H1 (cell line): Measurements from ENCODE around the gene XPNPEP3. TPM values are rescaled to one million over a fixed set of nuclear protein-coding genes. Genes with fewer than 3 reads are reported as not detected.

Experiments used
- CTCF ChIA-PET: fragments of 300-600 bp; sonication (Branson Sonifier 250); formaldehyde crosslinking; loops from one replicate; lab custom pipeline; 2021; ENCODE audit not compliant: partially characterized antibody; lab: Charles Lee
- POLR2A ChIA-PET: fragments of 300-600 bp; sonication (Branson Sonifier 250); formaldehyde crosslinking; loops from one replicate; lab custom pipeline; 2021; ENCODE audit warnings: inconsistent platforms; ENCODE audit not compliant: partially characterized antibody; lab: Charles Lee
- DNase-seq, 2 experiments: peaks; one replicate each; pipeline versions ENCODE4 v3.0.0 to v3.0.0-alpha.2; 2010 to 2022; ENCODE audit warnings: low spot score in 2 of 2, low read depth in 1 of 2, mixed read lengths in 1 of 2
- FAIRE-seq: peaks from 2 replicates; lab custom pipeline; 2011; peaks lifted over from hg19 to GRCh38; lab: Jason Lieb, UNC
- H2AFZ ChIP-seq: 2 replicates; pipeline ENCODE4 v1.8.1; 2012; ENCODE audit warnings: low read length, inconsistent platforms
- H2AK5ac ChIP-seq: 2 replicates; pipeline ENCODE4 v1.6.1; 2013; ENCODE audit warnings: low read depth, low read length
- H2BK120ac ChIP-seq: replicated peaks from 2 replicates; pipeline ENCODE3; 2013; ENCODE audit warnings: low read depth, low read length, inconsistent platforms
- H2BK12ac ChIP-seq: 2 replicates; pipeline ENCODE4 v1.6.1; 2013; ENCODE audit warnings: low read depth, low read length
- H2BK15ac ChIP-seq: 2 replicates; pipeline ENCODE4 v1.6.1; 2013; ENCODE audit warnings: low read length
- H2BK20ac ChIP-seq: 2 replicates; pipeline ENCODE4 v1.6.1; 2013; ENCODE audit warnings: low read length
- H2BK5ac ChIP-seq: 2 replicates; pipeline ENCODE4 v1.6.1; 2013; ENCODE audit warnings: low read depth, low read length
- H3K14ac ChIP-seq: 2 replicates; pipeline ENCODE4 v1.6.1; 2013; ENCODE audit warnings: inconsistent platforms; ENCODE audit not compliant: insufficient read length
- H3K18ac ChIP-seq: 2 replicates; pipeline ENCODE4 v1.6.1; 2013; ENCODE audit warnings: low read length; ENCODE audit errors: extremely low read depth
- H3K23ac ChIP-seq: 2 replicates; pipeline ENCODE4 v1.6.1; 2013; ENCODE audit warnings: inconsistent platforms; ENCODE audit not compliant: insufficient read length
- H3K23me2 ChIP-seq: 2 replicates; pipeline ENCODE4 v1.6.1; 2013; ENCODE audit warnings: low read depth, low read length
- H3K27ac ChIP-seq: 2 replicates; pipeline ENCODE4 v1.6.1; 2011; ENCODE audit warnings: low read depth, low read length, inconsistent platforms
- H3K27me3 ChIP-seq, 4 experiments: replicated peaks in 1 of 4; 1 replicate in 1 of 4; 2 replicates in 3 of 4; pipeline versions ENCODE4 v1.6.1 to v1.8.1; 2011 to 2013; ENCODE audit warnings: low read length in 3 of 4, mild to moderate bottlenecking in 3 of 4, inconsistent platforms in 2 of 4, mixed read lengths in 2 of 4, moderate library complexity in 1 of 4; ENCODE audit not compliant: control insufficient read depth in 3 of 4, insufficient read depth in 3 of 4; ENCODE audit errors: extremely low read depth in 1 of 4
- H3K36me3 ChIP-seq, 4 experiments: 2 replicates each; pipeline versions ENCODE4 v1.6.1 to v1.8.1; 2011 to 2013; ENCODE audit warnings: mild to moderate bottlenecking in 4 of 4, low read length in 3 of 4, moderate library complexity in 2 of 4, control low read depth in 1 of 4, inconsistent platforms in 1 of 4; ENCODE audit not compliant: insufficient read depth in 4 of 4, control insufficient read depth in 2 of 4
- H3K4ac ChIP-seq: replicated peaks from 2 replicates; pipeline ENCODE3; 2013; ENCODE audit warnings: low read length, low read depth, mixed read lengths, inconsistent platforms; ENCODE audit not compliant: insufficient read length
- H3K4me1 ChIP-seq, 4 experiments: replicated peaks in 1 of 4; 1 replicate in 1 of 4; 2 replicates in 3 of 4; pipeline versions ENCODE4 v1.6.1 to v1.8.1; 2011 to 2013; ENCODE audit warnings: low read length in 3 of 4, inconsistent platforms in 2 of 4, mixed read lengths in 1 of 4; ENCODE audit not compliant: insufficient read depth in 4 of 4, control insufficient read depth in 3 of 4
- H3K4me2 ChIP-seq, 2 experiments: 2 replicates each; pipeline versions ENCODE4 v1.6.1 to v1.8.1; 2011 to 2013; ENCODE audit warnings: low read depth in 2 of 2, low read length in 2 of 2, control low read depth in 1 of 2, inconsistent platforms in 1 of 2, mild to moderate bottlenecking in 1 of 2; ENCODE audit not compliant: insufficient read depth in 1 of 2
- H3K4me3 ChIP-seq, 4 experiments: fragments of 200-600, 300-600 bp in 1 of 4; sonication (generic), shearing (Covaris generic), sonication (Bioruptor Twin) in 1 of 4; 2 replicates each; pipeline versions ENCODE4 v1.5.1 to v1.8.1; 2011 to 2016; ENCODE audit warnings: low read length in 4 of 4, low read depth in 3 of 4, control low read depth in 2 of 4, inconsistent platforms in 2 of 4, mild to moderate bottlenecking in 2 of 4, mixed read lengths in 1 of 4, moderate library complexity in 1 of 4; ENCODE audit not compliant: insufficient read depth in 2 of 4; ENCODE audit errors: extremely low read depth in 1 of 4
- H3K56ac ChIP-seq: replicated peaks from 2 replicates; pipeline ENCODE3; 2013; ENCODE audit warnings: low read depth, mild to moderate bottlenecking, mixed read lengths, low read length, inconsistent platforms; ENCODE audit not compliant: insufficient read length
- H3K79me1 ChIP-seq: 2 replicates; pipeline ENCODE4 v1.6.1; 2013; ENCODE audit warnings: low read depth, low read length, control low read depth
- H3K79me2 ChIP-seq, 2 experiments: 2 replicates each; pipeline versions ENCODE4 v1.6.1 to v1.8.1; 2012 to 2013; ENCODE audit warnings: low read length in 2 of 2, mild to moderate bottlenecking in 2 of 2, inconsistent platforms in 1 of 2; ENCODE audit not compliant: insufficient read depth in 2 of 2, control insufficient read depth in 1 of 2
- H3K9ac ChIP-seq, 4 experiments: replicated peaks in 1 of 4; 1 replicate in 1 of 4; 2 replicates in 3 of 4; pipeline versions ENCODE4 v1.6.1 to v1.8.1; 2011 to 2013; ENCODE audit warnings: low read depth in 3 of 4, low read length in 3 of 4, control low read depth in 2 of 4, mild to moderate bottlenecking in 2 of 4, moderate library complexity in 2 of 4, inconsistent platforms in 1 of 4; ENCODE audit errors: extremely low read depth in 1 of 4
- H3K9me3 ChIP-seq, 2 experiments: 2 replicates each; pipeline versions ENCODE4 v1.6.1 to v1.8.1; 2012 to 2013; ENCODE audit warnings: mild to moderate bottlenecking in 2 of 2, moderate library complexity in 2 of 2, control low read depth in 1 of 2, inconsistent platforms in 1 of 2, low read depth in 1 of 2, low read length in 1 of 2, mixed read lengths in 1 of 2; ENCODE audit not compliant: insufficient read depth in 2 of 2
- H4K20me1 ChIP-seq, 2 experiments: replicated peaks in 1 of 2; 2 replicates each; pipeline versions ENCODE3 to v1.8.1; 2011 to 2013; ENCODE audit warnings: inconsistent platforms in 2 of 2, low read length in 2 of 2, mild to moderate bottlenecking in 1 of 2; ENCODE audit not compliant: insufficient read depth in 2 of 2, control insufficient read depth in 1 of 2
- H4K5ac ChIP-seq: 2 replicates; pipeline ENCODE4 v1.6.1; 2013; ENCODE audit warnings: low read length, low read depth, mixed read lengths, inconsistent platforms; ENCODE audit not compliant: insufficient read length
- H4K8ac ChIP-seq: 2 replicates; pipeline ENCODE4 v1.8.0; 2013; ENCODE audit warnings: mild to moderate bottlenecking, moderate library complexity, low read length, inconsistent platforms; ENCODE audit not compliant: insufficient read depth; ENCODE audit errors: extremely low read depth
- H4K91ac ChIP-seq: replicated peaks from 2 replicates; pipeline ENCODE3; 2013; ENCODE audit warnings: low read length, mixed read lengths, inconsistent platforms; ENCODE audit not compliant: insufficient read length
- BACH1 ChIP-seq: IDR thresholded peaks from 2 replicates; pipeline ENCODE4 v1.6.1; 2012; ENCODE audit warnings: low read length, improper control_type of control experiment
- CHD2 ChIP-seq: IDR thresholded peaks from 2 replicates; pipeline ENCODE4 v1.6.1; 2012; ENCODE audit warnings: low read length, improper control_type of control experiment
- CTBP2 ChIP-seq: IDR thresholded peaks from 2 replicates; pipeline ENCODE4 v1.7.0; 2011; ENCODE audit warnings: borderline replicate concordance, mild to moderate bottlenecking, moderate library complexity, mixed read lengths, low read length; ENCODE audit not compliant: insufficient read depth, insufficient read length
- EP300 ChIP-seq, 2 experiments: IDR thresholded peaks; 1 replicate in 1 of 2; 2 replicates in 1 of 2; pipeline ENCODE4 v1.6.1; 2011 to 2012; ENCODE audit warnings: low read depth in 2 of 2, low read length in 2 of 2, mild to moderate bottlenecking in 2 of 2, borderline replicate concordance in 1 of 2, inconsistent platforms in 1 of 2, moderate library complexity in 1 of 2
- FOSL1 ChIP-seq: IDR thresholded peaks from 2 replicates; pipeline ENCODE4 v1.6.1; 2011; ENCODE audit warnings: mild to moderate bottlenecking, low read depth, low read length, moderate library complexity; ENCODE audit not compliant: insufficient read depth
- HDAC6 ChIP-seq: IDR thresholded peaks from one replicate; pipeline ENCODE4 v1.7.1; 2012; ENCODE audit warnings: low read depth, mild to moderate bottlenecking, inconsistent platforms, low read length, moderate library complexity
- JUND ChIP-seq: IDR thresholded peaks from 2 replicates; pipeline ENCODE4 v1.6.1; 2011; ENCODE audit warnings: mild to moderate bottlenecking, improper control_type of control experiment, low read length
- RXRA ChIP-seq: IDR thresholded peaks from 2 replicates; pipeline ENCODE4 v1.6.1; 2011; ENCODE audit warnings: low read depth, mild to moderate bottlenecking, low read length, moderate library complexity; ENCODE audit not compliant: insufficient read depth
- SIN3A ChIP-seq, 2 experiments: IDR thresholded peaks in 1 of 2; conservative IDR thresholded peaks in 1 of 2; 2 replicates each; pipeline ENCODE4 v1.6.1; 2011 to 2012; ENCODE audit warnings: low read length in 2 of 2, improper control_type of control experiment in 1 of 2, low read depth in 1 of 2, mild to moderate bottlenecking in 1 of 2
- SP1 ChIP-seq: IDR thresholded peaks from 2 replicates; pipeline ENCODE4 v1.6.1; 2011; ENCODE audit warnings: low read depth, low read length
- YY1 ChIP-seq: IDR thresholded peaks from 2 replicates; pipeline ENCODE4 v1.6.1; 2011; ENCODE audit warnings: low read depth, mild to moderate bottlenecking, low read length
- WGBS, 2 experiments: shearing (Covaris generic) in 1 of 2; methylation state at CpG; one replicate each; pipeline versions ENCODE4 v1.1.6 to v1.1.7; 2013 to 2015; ENCODE audit warnings: low lambda C conversion rate in 2 of 2, mixed read lengths in 2 of 2, inconsistent platforms in 1 of 2, low coverage in 1 of 2, missing lambda C conversion rate in 1 of 2; ENCODE audit not compliant: insufficient replicate concordance in 2 of 2, insufficient coverage in 1 of 2, insufficient read length in 1 of 2; ENCODE audit errors: extremely low coverage in 1 of 2, missing lambda C conversion rate in 1 of 2; 5-methylcytosine and 5-hydroxymethylcytosine counted together
- polyA plus RNA-seq, 7 experiments: library from polyadenylated mRNA; depleted of rRNA in 3 of 7; stranded (reverse) in 5 of 7; unstranded in 2 of 7; fragments of >200 nt in 5 of 7; fragments of 200-250 nt in 2 of 7; gene quantifications; 1 replicate in 5 of 7; 2 replicates in 1 of 7; 4 replicates in 1 of 7; pipeline versions ENCODE4 v1.2.1 to v1.2.3, GENCODE V29; 2011 to 2013; ENCODE audit warnings: missing spikeins in 2 of 7, mixed read lengths in 2 of 7
- total RNA-seq: library from RNA; stranded (reverse); fragmentation: NEBNext Ultra II Directional; extraction: Animal tissue kit (Norgen Biotek cat#: 25700); gene quantifications from 2 replicates; pipeline ENCODE4 v1.2.1, GENCODE V29; 2021

XPNPEP3 gene
- total and polyA plus RNA-seq, 2 of the 8 experiments (the other 6 are each of a cell fraction or from before 2014, with no cell fraction given) = 25.8 to 29.2 TPM

DNA sequence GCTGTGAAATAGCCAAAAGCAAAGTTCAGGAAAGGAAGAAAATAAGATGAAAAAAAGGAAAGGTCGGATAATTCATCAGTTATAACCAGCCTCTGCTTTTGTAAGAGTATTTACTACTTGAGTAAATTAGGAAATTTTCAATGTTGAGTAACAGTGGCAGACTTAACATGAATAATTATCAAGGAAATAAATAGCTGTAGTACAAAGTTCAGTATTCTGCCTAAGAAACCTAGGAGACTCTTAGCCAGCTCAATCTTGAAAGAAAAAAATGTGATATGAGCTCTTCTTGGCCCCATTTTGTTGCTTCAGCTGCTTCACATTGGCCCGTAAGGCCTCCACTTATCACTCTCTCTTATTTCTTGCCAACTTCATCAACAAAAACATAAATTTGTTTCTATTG lies 22.0 kb downstream of the XPNPEP3 start:
- H4K91ac ChIP-seq = no peak overlapping the region
- H3K4ac ChIP-seq = no peak overlapping the region
- H2AFZ ChIP-seq = no peak overlapping the region
- no peaks in the 10 kb centered on the region for H3K23me2 ChIP-seq
- H4K5ac ChIP-seq = no peak overlapping the region
- H2AK5ac ChIP-seq = no peak overlapping the region
- TF ChIP-seq FOSL1 (no peak), BACH1 (no peak), YY1 (no peak), HDAC6 (no peak), JUND (no peak), SIN3A (conservative IDR thresholded peaks at IDR 0.05 in 1 of 2, IDR thresholded peaks at IDR 0.05 in 1 of 2; ENCODE audit: low read depth in 1 of 2, low read length in 2 of 2) (no peak), CTBP2 (no peak), CHD2 (no peak), RXRA (no peak), EP300 (IDR thresholded peaks at IDR 0.05; ENCODE audit: borderline replicate concordance in 1 of 2, low read depth in 2 of 2, low read length in 2 of 2) (no peak), SP1 (no peak)
- H3K27ac ChIP-seq = no peak overlapping the region
- POLR2A ChIA-PET = interaction anchor here (0.6 to 1.2 kb wide), 2 partner anchors 12 to 324 kb away, joined by 3 to 4 read pairs; no protein-coding TSS in a partner anchor
- H3K9ac ChIP-seq = no peak overlapping the region
- no peaks in the 10 kb centered on the region for H3K9me3 ChIP-seq
- CTCF ChIA-PET = interaction anchor here (1.5 kb wide), 1 partner anchor 22 kb away, joined by 5 read pairs; the partner anchor contains the start of gene XPNPEP3
- H3K79me2 ChIP-seq = no peaks in the 10 kb centered on the region
- FAIRE-seq (no peak), DNase-seq (no peak)
- H3K56ac ChIP-seq = no peak overlapping the region
- no peak overlapping the region for H3K23ac ChIP-seq
- H2BK12ac ChIP-seq = no peak overlapping the region
- no peak overlapping the region for H2BK5ac ChIP-seq
- 95% methylated on average over 2 of the region's 2 CpGs; no CpG with 5 or more reads in 1 of the 2 experiments for WGBS, 2 experiments
- no peaks in the 10 kb centered on the region for H4K20me1 ChIP-seq
- H3K36me3 ChIP-seq = peaks cover 0 to 20% (median 8%) of the 10 kb centered on the region in 4 experiments; a peak in 5 of 8 replicates
- no peaks in the 10 kb centered on the region for H3K27me3 ChIP-seq
- H3K4me3 ChIP-seq = no peak overlapping the region
- no peak overlapping the region for H3K4me2 ChIP-seq
- no peak overlapping the region for H2BK20ac ChIP-seq
- H2BK120ac ChIP-seq = no peak overlapping the region
- no peak overlapping the region for H3K14ac ChIP-seq
- H3K79me1 ChIP-seq = no peaks in the 10 kb centered on the region
- H2BK15ac ChIP-seq = no peak overlapping the region
- no peak overlapping the region for H4K8ac ChIP-seq
- no peaks in the 10 kb centered on the region for H3K4me1 ChIP-seq
- no peak overlapping the region for H3K18ac ChIP-seq
